ENCODE measurements around the gene ZNF491. TPM values are rescaled to one million over a fixed set of nuclear protein-coding genes. Genes with fewer than 3 reads are reported as not detected.

The ZNF491 gene
- total RNA-seq, 4 donors from 2014 or later = 1.3 to 2.2 (median 1.7) TPM

DNA sequence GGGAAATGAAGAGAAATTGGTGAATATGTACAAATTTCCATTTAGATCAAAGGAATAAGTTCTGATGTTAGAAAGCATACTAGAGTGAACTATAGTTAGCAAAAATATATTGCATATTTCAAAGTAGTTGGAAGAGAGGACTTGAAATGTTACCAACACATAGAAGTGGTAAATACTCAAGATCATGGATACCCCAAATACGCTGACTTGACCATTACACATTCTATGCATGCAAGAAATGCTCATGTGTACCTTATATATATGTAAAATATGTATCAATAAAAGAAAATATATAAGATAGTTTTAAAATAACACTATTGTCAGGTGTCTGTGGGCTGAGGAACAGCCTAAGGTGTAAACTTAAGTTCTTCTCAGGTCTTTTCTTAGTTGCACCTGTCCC, 14.6 kb upstream of the ZNF491 start:
- TF ChIP-seq CTCF (IDR thresholded peaks at IDR 0.05; ENCODE audit: low read depth) = no peak

DNA sequence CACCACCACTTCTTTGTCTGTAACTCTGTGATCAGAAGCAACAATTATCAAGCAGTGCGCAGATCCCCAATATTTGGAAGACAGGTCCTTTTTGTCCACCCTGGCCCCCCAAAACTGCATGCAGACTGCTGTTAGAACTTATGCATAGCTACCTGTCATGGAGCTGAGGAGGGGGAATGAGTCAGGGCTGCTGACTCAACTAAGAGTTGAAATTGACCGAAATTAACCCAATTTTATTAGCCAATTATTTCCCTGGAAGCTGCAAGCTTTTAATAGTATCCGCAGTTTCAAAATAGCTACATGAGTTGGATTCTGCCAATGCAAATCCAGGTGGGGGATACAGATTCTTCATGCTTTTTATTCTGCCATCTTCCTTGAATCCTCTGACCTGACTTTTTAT, 14.0 kb upstream of the ZNF491 start:
- no peak for TF ChIP-seq CTCF (IDR thresholded peaks at IDR 0.05; ENCODE audit: low read depth)

DNA sequence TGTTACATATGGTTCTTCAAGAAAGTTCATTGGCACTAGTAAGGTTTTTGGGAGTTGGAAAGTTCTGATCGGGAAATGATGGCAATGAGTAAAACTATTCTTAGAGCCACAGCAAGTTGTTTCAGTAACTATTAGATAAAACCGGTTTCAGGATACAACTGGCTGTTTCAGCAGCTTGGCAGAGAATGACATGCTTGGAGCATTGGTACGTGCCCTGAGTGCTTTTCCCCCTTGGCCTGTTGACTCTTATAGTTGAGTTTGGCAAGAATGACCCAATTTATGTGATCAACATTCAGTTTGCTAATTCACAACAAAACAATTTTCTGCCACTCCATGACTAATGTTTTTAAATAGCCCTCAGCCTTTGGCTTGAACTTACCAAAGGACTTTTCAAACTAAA, 10.8 kb upstream of the ZNF491 start:
- TF ChIP-seq CTCF (IDR thresholded peaks at IDR 0.05; ENCODE audit: low read depth) = no peak

GRCh38 chr19:11792942-11793341, 5.4 kb upstream of the ZNF491 start:
- TF ChIP-seq CTCF (IDR thresholded peaks at IDR 0.05; ENCODE audit: low read depth) = no peak

DNA sequence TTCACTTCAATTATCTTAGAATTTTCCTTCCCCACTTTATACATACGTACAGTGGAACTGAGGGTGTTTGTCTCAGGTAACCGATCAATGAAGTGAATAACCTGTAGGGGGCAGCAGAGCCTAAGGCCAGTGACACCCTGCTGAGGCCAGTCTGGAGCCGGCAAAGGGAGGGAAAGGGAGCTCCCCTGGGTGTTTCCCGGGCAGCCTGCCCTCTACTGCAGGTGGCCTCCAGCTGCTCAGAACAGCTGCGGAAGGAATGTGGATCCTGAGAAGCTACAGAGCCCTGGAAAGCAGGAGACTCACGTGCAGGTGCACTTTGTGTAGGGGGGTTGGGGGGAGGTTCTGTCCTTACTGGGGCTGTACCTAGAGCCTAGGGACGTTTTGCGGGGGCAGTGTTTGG, 832 bp upstream of the ZNF491 start:
- TF ChIP-seq CTCF (IDR thresholded peaks at IDR 0.05; ENCODE audit: low read depth) = no peak

GRCh38 chr19:11806354-11807098, 8.2 kb downstream of the ZNF491 start:
- TF ChIP-seq CTCF (IDR thresholded peaks at IDR 0.05; ENCODE audit: low read depth) = no peak

GRCh38 chr19:11807099-11807380, 8.7 kb downstream of the ZNF491 start:
- no peak for TF ChIP-seq CTCF (IDR thresholded peaks at IDR 0.05; ENCODE audit: low read depth)

Data from subcutaneous adipose tissue (tissue), 4 donors.